ENCODE data around the gene C10orf90.

Gene C10orf90

DNA sequence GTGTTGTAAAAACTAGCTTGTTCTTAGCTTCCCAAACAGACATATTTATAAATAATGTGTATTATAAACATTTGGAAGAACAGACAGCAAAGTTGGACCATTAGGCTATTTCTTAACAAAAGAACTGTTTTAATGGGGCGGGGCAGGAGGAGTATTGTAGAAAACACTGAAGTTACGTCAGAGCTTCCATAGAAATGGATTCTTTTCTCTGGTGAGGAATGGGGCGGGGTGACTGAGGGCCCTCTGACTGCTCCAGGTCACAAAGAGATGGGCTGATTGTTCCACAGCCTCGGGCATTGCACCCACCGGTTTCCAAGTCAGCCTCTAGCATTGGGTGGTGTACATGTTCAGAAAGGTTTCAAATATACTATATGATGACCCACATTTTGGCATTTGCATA lies 245.5 kb downstream of the C10orf90 start:
- DNase-seq (ENCODE audit: low spot score): no peak

DNA sequence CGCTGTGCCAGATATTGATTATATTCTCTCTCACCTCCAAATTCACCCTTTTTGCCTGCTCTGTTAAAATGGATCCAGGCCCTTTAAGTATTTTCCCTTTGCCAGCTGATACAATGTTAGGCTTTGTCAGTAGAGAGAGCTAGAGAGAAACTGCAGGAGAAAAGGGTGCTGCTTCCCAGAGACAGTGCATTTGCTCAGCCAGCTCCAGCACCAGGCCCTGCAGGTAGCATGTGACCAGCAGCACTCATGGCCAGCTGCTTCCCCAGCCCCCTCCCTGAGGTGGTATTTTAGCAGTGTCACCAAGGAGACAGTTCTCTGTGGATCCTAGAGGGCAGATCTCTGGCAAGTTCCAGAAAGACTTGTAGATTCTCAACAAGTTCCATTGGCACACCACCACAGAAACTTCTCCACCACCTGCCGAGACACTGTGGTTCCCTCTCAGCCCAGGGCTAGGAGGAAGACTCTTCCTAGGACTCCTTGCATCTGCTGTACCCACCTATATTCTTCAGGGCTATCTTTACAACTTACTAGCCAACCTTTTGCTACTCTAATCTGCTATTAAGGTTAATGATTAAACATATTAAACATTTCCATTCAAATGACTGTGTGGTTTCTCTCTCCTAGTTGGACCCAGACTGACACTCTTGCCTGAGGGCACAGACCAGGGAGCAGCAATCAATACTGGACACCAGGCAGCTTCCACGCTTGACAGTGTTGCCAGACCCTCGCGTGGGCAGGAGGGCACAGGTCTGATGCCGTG lies 246.6 kb downstream of the C10orf90 start:
- DNase-seq (ENCODE audit: low spot score): no peak

DNA sequence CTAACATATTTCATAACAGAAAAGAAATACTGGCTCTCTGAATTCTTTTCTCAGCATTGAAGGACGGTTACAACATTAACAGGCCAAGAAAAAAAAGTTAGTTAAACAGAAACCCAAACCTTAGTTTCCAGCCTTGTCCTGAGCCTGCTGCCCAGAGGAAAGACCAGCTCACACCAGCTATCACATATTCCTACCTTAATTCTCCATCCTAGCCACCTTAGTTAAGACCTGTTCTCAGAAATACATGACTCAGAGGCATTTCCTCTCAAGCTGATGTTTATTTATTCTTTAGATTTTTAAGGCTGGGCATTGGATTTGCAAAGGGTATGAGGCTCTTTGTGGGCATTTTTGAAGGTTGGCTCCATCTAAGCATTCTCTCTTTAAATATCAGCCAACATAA lies 247.9 kb downstream of the C10orf90 start:
- no peak for DNase-seq (ENCODE audit: low spot score)

DNA sequence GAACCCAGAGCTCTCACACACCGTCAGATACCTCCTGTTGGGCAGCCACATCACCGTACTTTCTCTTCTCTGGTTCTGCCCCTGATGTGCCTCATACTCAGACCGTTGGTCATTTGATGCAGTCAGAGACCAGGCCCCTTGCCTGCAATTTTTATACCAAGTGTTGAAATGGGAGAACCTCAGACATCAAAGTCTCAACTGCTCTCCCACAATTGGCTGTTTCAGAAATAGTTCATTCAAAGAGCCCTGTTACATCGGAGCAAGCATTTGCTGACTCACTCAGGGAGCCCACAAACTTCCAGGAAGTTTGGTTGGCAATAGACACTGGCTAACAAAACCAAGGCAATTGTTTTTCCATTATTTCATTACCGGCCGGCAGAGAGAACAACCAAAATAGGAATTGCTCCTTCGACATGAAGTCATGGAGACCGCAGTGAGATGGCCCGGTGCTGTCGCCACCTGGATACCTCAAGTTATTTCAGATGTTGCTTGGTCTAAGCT lies 248.7 kb downstream of the C10orf90 start:
- peak; percentile 24 for DNase-seq (ENCODE audit: low spot score)

DNA sequence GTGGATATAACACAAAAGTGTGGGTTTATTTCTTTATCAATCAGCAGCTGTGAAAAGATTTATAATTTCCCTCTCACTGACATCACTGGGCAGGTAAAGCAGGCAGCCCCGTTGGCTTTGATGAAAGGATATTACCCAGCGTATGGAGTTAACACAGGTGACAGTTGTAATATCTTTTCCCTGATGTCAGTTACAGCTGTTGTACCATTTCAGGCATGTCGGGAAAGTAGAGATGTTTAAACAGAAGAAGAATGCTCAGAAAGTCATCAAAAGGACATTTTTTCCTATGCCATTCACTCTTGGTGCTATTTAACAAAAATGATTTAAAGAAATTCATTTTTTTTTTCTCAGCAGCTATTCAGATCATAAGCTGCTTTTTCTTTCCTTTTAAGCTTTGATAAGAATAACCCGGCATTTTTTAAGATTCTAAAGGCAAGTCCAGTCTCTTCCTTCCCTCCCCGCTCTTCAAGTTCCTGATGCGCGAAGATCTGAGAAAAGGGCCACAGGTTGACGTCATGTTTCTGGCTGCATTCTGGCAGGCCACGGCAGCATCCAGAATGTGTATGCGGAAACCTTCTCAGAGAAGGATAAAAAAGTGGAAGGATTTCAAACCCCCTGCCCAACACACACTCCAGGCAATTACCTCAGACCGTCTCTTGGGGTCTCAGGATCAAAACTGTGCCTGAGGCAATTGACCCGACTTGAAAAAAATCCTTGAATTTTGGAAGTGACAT lies 249.8 kb downstream of the C10orf90 start:
- DNase-seq (ENCODE audit: low spot score): no peak

DNA sequence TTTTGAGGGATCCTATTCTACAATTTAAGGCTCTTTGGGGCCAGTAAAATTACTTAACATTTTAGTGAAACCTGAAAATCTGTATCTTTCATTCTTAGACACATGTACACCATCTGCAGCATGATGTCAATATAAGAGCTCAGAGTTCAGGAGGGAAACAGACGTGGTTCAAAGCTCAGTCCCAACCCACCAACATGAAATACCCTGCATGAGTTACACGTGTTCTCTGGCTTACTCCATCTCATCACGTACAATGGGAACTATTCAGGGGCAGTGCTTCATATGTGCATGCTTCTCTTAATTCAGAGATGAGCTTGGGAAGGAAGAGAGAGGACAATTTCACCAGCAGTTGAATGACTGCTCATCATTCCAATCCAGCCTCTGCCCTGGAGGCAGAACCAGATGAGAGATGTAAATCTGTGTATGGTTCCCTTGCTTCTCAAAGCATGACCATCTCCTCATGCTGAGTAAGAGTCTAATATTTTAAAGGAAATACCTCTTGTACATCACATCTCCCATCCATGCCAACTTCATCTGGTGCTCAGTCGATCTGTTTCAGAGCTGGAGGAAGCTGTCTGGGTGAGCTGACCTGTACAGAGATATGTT lies 253.2 kb downstream of the C10orf90 start:
- DNase-seq (ENCODE audit: low spot score): no peak

DNA sequence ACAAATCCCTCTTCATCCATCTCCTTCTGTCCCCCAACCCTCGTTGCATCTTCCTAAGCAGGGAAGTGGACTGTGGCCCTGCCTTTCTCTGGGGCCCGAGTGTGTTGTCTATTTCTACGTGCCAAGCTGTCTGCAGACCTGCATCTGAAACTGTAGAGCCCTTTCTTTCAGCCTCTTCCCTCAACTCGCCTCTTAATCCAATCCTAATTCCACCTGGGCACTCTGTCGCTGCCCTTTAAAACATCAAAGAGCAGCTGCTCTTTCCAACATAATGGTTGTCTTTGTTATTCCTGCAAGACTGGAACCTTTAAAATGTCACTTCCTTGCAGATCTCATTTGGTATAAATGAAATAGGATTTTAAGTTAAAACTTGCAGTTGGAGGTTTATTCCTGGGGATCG lies 260.7 kb downstream of the C10orf90 start:
- DNase-seq (ENCODE audit: low spot score): no peak

DNA sequence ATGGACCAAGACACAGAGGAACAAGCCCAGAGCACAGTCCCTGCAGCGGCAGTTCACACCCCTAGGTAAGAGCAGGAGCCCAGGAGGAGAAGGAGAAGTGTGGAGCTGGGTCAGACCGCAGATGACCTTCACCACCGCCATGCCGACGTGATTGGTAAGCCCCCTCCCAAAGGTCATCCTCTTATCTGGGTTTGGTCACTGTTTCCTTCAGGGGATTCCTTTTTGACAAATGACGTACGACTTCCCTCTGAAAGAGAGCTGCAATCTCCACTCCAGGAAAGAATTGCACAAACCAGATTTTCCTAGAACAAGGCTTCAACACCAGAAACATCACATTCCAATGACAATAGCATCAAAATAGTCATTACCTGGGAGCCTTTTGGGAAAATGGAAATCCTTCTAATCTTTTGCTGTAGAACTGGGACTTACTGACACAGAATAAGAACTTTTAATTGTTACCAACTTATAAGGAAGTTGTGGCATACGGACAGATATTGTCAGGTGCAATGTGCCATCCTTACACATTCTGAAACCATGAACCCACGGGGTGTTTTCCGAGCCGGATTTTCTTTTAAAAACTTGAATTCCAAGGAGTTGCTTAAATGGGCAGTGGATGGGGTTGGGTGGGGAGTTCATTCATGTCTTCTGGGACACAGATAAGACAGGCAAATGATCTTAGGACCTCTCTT lies 261.4 kb downstream of the C10orf90 start:
- no peak for DNase-seq (ENCODE audit: low spot score)

DNA sequence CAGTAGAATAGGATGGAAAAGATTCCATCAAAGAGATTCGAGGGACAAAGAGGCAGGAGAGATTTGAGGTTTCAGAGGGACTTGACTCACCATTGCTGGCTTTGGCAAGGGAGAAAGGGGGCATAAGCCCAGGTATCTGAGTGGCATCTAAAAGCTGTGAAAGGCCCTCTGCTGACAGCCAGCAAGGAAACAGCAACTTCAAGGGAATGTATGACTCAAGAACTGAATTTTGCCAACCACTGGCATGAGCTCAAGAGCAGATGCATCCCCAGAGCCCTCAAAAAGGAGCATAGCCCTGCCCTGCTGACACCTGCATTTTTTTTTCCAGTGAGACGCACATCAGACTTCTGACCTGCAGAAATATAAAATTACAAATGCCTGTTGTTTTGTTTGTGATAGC lies 262.7 kb downstream of the C10orf90 start:
- DNase-seq (ENCODE audit: low spot score): no peak

DNA sequence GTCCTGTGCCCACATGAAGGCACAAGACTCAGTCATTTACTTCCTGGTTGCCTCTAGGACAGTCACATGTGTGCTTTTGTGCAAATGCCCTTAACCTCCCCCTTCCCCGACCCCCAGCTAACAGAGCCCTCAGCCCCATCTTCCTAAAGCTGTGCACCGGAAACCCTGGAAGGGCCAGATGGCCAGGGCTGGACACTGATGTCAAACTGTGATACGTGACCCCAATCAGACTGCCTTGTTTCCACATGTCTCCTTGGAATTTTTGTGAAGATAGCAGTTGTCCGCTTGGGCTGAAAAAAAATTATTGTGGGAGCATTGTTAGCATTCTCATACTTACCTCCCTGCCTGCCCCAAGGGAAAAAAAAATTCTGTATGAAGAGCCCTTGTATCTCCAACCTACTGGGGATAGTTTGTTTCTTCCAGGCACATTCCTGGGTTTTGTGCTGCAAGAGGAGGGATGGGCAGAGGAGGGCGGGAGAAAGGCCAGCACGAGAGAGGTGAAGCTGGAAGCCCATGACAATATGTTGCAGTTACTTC lies 265.2 kb downstream of the C10orf90 start:
- no peak for DNase-seq (ENCODE audit: low spot score)

DNA sequence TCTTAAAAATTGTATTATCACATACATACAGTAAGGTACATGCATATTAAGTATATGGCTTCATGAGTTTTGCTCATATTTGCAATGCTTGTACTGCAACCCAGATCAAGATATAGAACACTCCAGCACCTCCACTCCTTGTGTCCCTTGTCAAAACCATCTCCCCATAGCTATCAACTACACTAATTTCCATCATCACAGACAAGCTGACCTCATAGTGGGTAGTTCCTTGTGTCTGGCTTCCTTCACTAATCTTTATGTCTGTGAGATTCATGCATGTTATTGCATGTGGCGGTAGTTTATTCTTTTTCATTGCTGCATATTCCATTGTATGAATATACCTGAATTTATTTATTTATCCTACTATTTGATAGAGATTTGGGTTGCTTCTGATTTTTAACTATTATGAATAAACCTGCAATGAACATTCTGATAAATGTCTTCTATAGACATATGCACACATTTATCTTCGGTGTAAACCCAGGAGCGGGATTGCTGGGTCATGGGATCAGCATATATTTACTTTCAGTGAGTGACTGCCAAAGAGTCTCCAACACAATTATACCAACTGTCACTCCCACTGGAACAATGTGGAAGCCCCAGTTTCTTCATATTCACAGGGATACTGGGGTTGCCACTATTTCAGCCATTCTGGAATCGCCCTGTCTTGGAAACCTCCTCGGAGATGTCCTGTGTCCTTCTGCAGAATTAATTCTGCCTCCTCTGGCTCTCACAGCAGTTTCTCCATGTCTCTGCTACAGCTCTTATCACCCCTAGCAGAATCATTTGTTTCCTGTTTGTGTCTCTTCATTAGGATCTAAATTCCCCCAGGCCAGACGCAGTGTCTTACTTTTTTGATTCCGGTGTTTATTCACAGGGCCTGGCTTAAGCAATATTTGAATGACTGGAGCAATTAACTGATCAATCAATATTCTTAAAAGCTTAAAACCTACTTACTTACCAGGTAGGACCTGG lies 267.5 kb downstream of the C10orf90 start:
- no peak for DNase-seq (ENCODE audit: low spot score)

DNA sequence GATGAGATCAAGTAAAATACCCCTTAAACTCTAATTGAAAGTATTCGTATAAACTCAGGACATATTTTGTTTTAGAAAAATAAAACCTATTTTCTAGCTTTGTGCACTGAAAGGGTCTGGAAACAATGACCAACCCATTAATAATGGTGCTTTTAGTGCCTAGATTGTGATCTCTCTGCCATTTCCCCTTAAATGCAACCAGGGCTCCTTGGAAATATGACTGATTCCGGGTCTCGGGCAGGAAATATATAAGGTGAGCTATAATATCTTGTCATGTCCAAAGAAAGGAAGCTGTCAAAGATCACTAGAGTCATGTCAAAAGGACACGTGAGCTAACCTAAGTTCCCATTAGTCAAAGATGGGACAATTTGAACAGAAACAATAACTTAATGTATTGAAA lies 269.9 kb downstream of the C10orf90 start:
- DNase-seq (ENCODE audit: low spot score): no peak

DNA sequence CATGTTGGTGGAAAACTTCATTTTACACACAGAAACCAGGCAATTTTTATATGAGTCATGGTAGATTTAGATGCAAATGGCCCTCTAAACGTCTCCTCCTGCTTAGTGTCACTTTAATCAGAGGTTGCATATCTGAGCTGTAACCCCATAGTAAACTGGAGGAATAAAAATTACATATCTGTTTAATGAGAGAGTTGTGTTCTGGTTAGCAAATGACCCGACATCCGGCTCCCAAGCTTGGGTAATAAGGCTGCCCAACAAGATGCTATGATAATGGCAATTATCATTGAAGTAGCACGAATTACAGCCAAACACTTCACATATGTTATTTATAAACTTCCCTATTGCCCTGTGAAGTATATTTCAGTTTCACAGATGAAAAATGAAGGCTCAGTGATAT lies 271.6 kb downstream of the C10orf90 start:
- DNase-seq (ENCODE audit: low spot score): no peak

DNA sequence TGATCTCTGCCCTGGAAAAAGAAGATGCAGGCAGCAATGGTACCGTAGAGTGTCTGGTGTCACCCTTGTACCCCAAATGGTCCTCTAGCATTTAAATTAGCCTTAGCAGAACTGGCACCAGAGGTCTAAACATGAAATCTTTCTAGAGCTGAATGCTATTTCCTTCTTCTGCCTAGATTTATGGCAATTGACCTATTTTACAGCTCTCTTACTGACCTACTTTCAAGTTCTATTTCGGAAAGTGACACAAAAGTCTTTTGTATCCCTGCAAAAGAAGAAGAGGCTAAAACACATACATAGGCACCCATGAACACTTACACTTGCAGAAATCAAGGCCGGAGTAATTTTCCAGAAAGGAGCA lies 272.1 kb downstream of the C10orf90 start:
- no peak for DNase-seq (ENCODE audit: low spot score)

DNA sequence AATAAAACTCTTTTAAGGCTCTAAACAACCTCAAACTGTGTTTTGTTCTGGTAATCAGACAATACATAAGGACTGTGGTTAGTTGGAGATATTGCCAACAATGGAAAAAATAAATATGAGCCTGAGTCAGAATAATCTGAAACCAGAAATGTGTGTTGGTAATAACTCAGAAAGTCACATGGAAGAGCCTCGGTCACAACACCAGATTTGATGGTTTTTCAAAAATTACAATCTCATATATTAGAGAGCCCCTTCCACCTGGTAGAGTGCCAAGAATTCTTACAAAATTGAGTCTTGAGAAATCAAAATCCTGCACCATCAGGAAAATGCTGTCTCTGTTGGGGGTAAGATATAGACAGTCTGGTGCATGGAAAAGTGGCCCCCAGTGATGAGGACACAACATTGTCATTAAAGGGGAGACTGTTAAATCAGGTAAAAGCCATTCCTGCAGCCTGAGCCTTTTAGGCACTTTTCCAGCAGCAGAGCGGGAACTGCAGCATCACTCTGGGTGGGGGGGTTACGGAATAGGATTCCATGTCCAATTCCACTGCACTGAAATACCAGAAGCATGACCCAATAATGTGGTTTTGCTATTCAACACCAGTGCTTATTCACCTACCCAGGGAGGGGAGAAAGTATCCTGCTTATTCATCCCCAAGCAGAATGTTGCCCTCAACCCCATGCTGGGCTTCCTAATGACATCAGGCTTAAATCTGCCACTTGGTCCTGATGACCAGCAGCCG lies 272.7 kb downstream of the C10orf90 start:
- DNase-seq (ENCODE audit: low spot score): no peak

DNA sequence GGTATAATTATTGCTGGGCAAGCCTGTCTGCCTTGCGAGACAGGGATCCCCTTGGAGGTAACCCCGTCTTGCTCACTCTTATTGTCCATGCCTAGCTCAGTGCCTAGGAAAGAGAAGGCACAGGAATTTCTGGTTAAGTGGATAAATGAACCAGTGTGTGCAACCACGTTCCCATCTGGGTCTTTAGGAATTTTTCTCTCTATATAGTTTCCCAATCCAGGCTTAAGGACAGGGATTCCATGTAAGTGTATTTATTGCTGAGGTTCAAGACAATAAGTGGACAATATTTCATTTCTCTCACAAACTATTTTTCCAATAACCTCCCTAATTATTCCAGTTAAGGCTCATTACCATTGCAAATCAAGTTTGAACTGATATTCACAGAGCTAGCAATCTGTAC lies 273.3 kb downstream of the C10orf90 start:
- DNase-seq (ENCODE audit: low spot score): no peak

DNA sequence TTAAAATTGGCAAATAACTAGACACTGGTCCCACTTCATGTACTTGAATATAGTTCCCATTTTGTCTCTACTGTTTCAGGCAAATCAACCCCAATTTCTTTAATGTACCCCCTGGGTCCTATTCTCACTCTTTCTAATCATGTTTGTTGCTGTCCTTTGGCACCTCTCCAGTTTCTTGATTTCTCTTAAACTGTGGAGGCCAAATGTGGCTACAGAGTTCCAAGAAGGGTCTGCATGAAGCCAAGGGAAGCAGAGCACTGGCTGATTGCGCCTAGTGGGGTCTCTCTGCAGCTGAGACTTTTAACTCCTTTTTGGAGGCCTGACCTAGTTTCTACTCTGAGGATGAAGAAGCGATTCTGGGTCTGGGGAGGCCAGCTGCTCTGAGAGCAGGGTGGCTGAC lies 275.5 kb downstream of the C10orf90 start:
- no peak for DNase-seq (ENCODE audit: low spot score)

DNA sequence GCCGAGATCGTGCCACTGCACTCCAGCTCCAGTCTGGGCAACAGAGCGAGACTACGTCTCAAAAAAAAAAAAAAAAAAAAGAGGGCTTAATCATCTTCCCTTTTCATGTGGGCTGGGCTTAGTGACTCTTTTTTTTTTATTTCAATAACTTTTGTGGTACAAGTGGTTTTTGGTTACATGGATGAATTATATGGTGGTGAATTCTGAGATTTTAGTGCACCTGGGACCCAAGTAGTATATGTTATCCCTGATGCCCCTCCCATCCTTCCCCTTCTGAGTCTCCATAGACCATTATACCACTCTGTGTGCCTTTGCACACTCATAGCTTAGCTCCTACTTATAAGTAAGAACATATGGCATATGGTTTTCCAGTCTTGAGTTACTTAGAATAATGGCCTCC lies 277.4 kb downstream of the C10orf90 start:
- no peak for DNase-seq (ENCODE audit: low spot score)

DNA sequence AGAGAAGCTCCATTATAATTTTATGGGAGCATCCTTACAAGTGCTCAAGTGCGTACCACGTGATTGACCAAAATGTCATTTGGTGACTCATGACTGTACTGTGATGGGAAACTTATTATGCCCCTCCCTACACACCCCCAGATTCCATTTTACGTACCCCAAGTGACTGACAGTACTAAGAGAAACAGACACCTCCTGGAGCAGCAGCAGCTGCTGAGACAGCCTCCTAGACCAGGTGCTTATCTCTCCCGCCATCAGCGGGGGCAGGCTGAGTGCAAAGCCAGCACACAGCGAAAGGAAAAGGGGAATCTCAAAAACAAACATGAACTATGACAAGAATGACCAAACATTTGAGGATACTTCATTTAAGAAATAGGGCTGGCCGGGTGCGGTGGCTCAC lies 278.0 kb downstream of the C10orf90 start:
- no peak for DNase-seq (ENCODE audit: low spot score)

DNA sequence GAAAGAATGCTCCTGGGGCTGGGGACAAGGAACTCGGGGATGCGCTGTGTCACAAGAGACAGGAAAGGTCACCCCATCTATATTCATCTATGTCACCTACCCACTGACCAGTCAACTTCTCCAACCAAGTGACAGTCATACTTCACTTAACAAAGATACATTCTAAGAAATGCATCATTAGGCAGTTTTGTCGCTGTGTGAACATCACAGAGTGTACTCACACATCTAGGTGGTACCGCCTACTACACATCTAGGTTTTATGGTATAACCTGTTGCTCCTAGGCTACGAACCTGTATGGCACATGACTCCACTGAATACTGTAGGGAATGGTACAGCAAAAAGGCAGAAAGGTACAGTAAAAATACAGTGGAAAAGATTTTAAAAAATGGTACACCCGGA lies 278.4 kb downstream of the C10orf90 start:
- DNase-seq (ENCODE audit: low spot score): no peak

Measured in kidney capillary endothelial cell (primary cell).